Ascending aorta (tissue), 2 donors: ENCODE measurements around the gene SENP6. TPM values are rescaled to one million over a fixed set of nuclear protein-coding genes. Genes with fewer than 3 reads are reported as not detected.
A peak's percentile ranks its signal among the peaks of the same experiment; 100 is the strongest.

ENCODE experiments used
- DNase-seq, 2 donors: peaks; one replicate each; pipeline ENCODE4 v3.0.0-alpha.2; 2019; ENCODE audit warnings: low spot score in 2 of 2
- H3K27ac ChIP-seq, 2 donors: fragments of 200-600 bp; sonication (generic); one replicate each; pipeline ENCODE4 v1.5.1; 2016 to 2017; ENCODE audit warnings: mild to moderate bottlenecking in 1 of 2
- H3K27me3 ChIP-seq: fragments of 200-600 bp; sonication (generic); one replicate; pipeline ENCODE4 v1.5.1; 2017
- H3K36me3 ChIP-seq, 2 donors: fragments of 200-600 bp; sonication (generic); one replicate each; pipeline ENCODE4 v1.5.1; 2016
- H3K4me1 ChIP-seq, 2 donors: fragments of 200-600 bp; sonication (generic); one replicate each; pipeline ENCODE4 v1.5.1; 2016 to 2017; ENCODE audit warnings: mild to moderate bottlenecking in 1 of 2
- H3K4me3 ChIP-seq, 2 donors: fragments of 200-600 bp; sonication (generic); one replicate each; pipeline ENCODE4 v1.5.1; 2016 to 2017; ENCODE audit warnings: mild to moderate bottlenecking in 1 of 2
- H3K9me3 ChIP-seq, 2 donors: fragments of 200-600 bp; sonication (generic); one replicate each; pipeline ENCODE4 v1.5.1; 2016
- CTCF ChIP-seq, 3 experiments: fragments of 200-600 bp in 2 of 3; fragments of 450-650 bp in 1 of 3; sonication (generic) in 2 of 3; IDR thresholded peaks; one replicate each; pipeline ENCODE4 v1.5.1; 2016 to 2019; ENCODE audit warnings: antibody characterized with exemption in 3 of 3, mild to moderate bottlenecking in 1 of 3, moderate library complexity in 1 of 3
- intact Hi-C: fragments of 100-400 bp; cut with DNase I; formaldehyde crosslinking; loops from one replicate; pipeline ENCODE4 v1.15.1; 2023
- total RNA-seq: library from RNA; depleted of rRNA; stranded (reverse); fragments of >200 nt; gene quantifications from one replicate; pipeline ENCODE4 v1.1.0, GENCODE V29; 2016

SENP6 gene
- total RNA-seq, 1 donor from 2014 or later, result 24.4 TPM

- Histone ChIP-seq H3K4me1 (peaks cover 10 to 39% of the 10 kb centered on the region in 2 donors), H3K27ac (peak overlapping the region; percentile 67 to 78), H3K36me3 (no peaks in the 10 kb centered on the region), H3K4me3 (peak overlapping the region in 1 of 2 donors; percentile 26), H3K27me3 (no peaks in the 10 kb centered on the region), H3K9me3 (no peaks in the 10 kb centered on the region)
- DNase-seq, result no peak
- TF ChIP-seq CTCF (IDR thresholded peaks at IDR 0.05), result no peak
- intact Hi-C loops, result no loop called here
Observed at GRCh38 chr6:75612434-75612833, 10.8 kb downstream of the SENP6 start.

- peak overlapping the region; percentile 67 to 78 for H3K27ac ChIP-seq
- no peaks in the 10 kb centered on the region for H3K27me3 ChIP-seq
- intact Hi-C loops, result no loop called here
- no peak for TF ChIP-seq CTCF (IDR thresholded peaks at IDR 0.05)
- DNase-seq, result no peak
- H3K4me1 ChIP-seq, result peaks cover 10 to 39% of the 10 kb centered on the region in 2 donors
- H3K4me3 ChIP-seq, result peak overlapping the region in 1 of 2 donors; percentile 26
- no peaks in the 10 kb centered on the region for H3K9me3 ChIP-seq
- H3K36me3 ChIP-seq, result no peaks in the 10 kb centered on the region
Observed at GRCh38 chr6:75613056-75613501, 11.4 kb downstream of the SENP6 start.

GRCh38 chr6:75618437-75618836 is 16.8 kb downstream of the SENP6 start:
- no peak for DNase-seq
- Histone ChIP-seq H3K4me1 (peaks cover 16 to 24% of the 10 kb centered on the region in 2 donors), H3K27me3 (no peaks in the 10 kb centered on the region), H3K4me3 (no peak overlapping the region), H3K27ac (peak overlapping the region in 1 of 2 donors; percentile 29), H3K36me3 (no peaks in the 10 kb centered on the region), H3K9me3 (no peaks in the 10 kb centered on the region)
- intact Hi-C loops, result no loop called here
- no peak for TF ChIP-seq CTCF (IDR thresholded peaks at IDR 0.05)

- Histone ChIP-seq H3K9me3 (no peaks in the 10 kb centered on the region), H3K27ac (peak overlapping the region; percentile 13 to 76), H3K4me3 (no peak overlapping the region), H3K36me3 (peaks cover 3 to 8% of the 10 kb centered on the region in 2 donors), H3K27me3 (no peaks in the 10 kb centered on the region), H3K4me1 (peaks cover 16 to 24% of the 10 kb centered on the region in 2 donors)
- intact Hi-C loops, result no loop called here
- TF ChIP-seq CTCF (IDR thresholded peaks at IDR 0.05), result no peak
- DNase-seq, result no peak
Observed at GRCh38 chr6:75619230-75619899, 17.7 kb downstream of the SENP6 start.

- peak overlapping the region; percentile 34 to 76 for H3K27ac ChIP-seq
- DNase-seq, result no peak
- peaks cover 14 to 22% of the 10 kb centered on the region in 2 donors for H3K4me1 ChIP-seq
- intact Hi-C loops, result no loop called here
- H3K4me3 ChIP-seq, result peak overlapping the region in 1 of 2 donors; percentile 13
- H3K36me3 ChIP-seq, result peaks cover 3 to 12% of the 10 kb centered on the region in 2 donors
- H3K9me3 ChIP-seq, result no peaks in the 10 kb centered on the region
- H3K27me3 ChIP-seq, result no peaks in the 10 kb centered on the region
- TF ChIP-seq CTCF (IDR thresholded peaks at IDR 0.05), result no peak
Observed at GRCh38 chr6:75620381-75621304, 19.0 kb downstream of the SENP6 start.
